NB4 (cell line): ENCODE data around the gene CCDC39.

Source experiments
- CTCF ChIP-seq: IDR thresholded peaks from one replicate; pipeline ENCODE4 v1.5.1; 2012; ENCODE audit warnings: low read depth, low read length
- POLR2A ChIP-seq: IDR thresholded peaks from 2 replicates; pipeline ENCODE4 v1.6.1; 2011; ENCODE audit warnings: mild to moderate bottlenecking; ENCODE audit not compliant: insufficient read length; ENCODE audit errors: extremely low read depth

GRCh38 chr3:180575571-180575970 lies 103.7 kb downstream of the CCDC39 start:
- TF ChIP-seq CTCF (no peak), POLR2A (no peak)
